GM12801 (cell line): Measurements from ENCODE around the gene EIF4G2.

ENCODE experiments used
- CTCF ChIP-seq: IDR thresholded peaks from one replicate; pipeline ENCODE4 v1.5.1; 2011; ENCODE audit warnings: control low read depth; ENCODE audit not compliant: insufficient read length; ENCODE audit errors: extremely low read depth

Gene EIF4G2

GRCh38 chr11:10808553-10809372 is at the start of gene EIF4G2:
Gene EIF4G2, minus strand, starts transcription at chr11:10808926.
- no peak for TF ChIP-seq CTCF

- no peak for TF ChIP-seq CTCF
These were observed 49.1 kb upstream of the EIF4G2 start, which contains the start of gene ZBED5 for GRCh38 chr11:10857709-10858438. Gene ZBED5, minus strand, starts transcription at chr11:10858053. Its CDS starts 3,108 bp downstream, at chr11:10854945.

- TF ChIP-seq CTCF = no peak
These were observed 48.7 kb upstream of the EIF4G2 start for GRCh38 chr11:10857459-10857708.

GRCh38 chr11:10856689-10857458 is 48.1 kb upstream of the EIF4G2 start:
- TF ChIP-seq CTCF = no peak

GRCh38 chr11:10855295-10855694 is 46.6 kb upstream of the EIF4G2 start:
- TF ChIP-seq CTCF = no peak

- TF ChIP-seq CTCF = no peak
These were observed 39.5 kb upstream of the EIF4G2 start for GRCh38 chr11:10847960-10848860.
